HUES48 (cell line): ENCODE measurements around the gene GOLGA6A.
"Not testable (repeated sequence)": the region's sequence is repeated elsewhere in the genome, so short reads cannot be mapped to it uniquely, and the experiment has no call there.

ENCODE experiments used
- H3K27ac ChIP-seq: one replicate; pipeline ENCODE4 v1.7.0; 2013; ENCODE audit warnings: low read depth, low read length, inconsistent platforms
- H3K27me3 ChIP-seq: 2 replicates; pipeline ENCODE4 v1.6.1; 2013; ENCODE audit warnings: mild to moderate bottlenecking, low read length; ENCODE audit not compliant: control insufficient read depth, insufficient read depth
- H3K36me3 ChIP-seq: 2 replicates; pipeline ENCODE4 v1.6.1; 2013; ENCODE audit warnings: low read length; ENCODE audit not compliant: control insufficient read depth, insufficient read depth
- H3K4me1 ChIP-seq: 2 replicates; pipeline ENCODE4 v1.6.1; 2013; ENCODE audit warnings: mild to moderate bottlenecking, low read length; ENCODE audit not compliant: control insufficient read depth, insufficient read depth
- H3K4me3 ChIP-seq: 2 replicates; pipeline ENCODE4 v1.5.1; 2013; ENCODE audit warnings: mild to moderate bottlenecking, low read depth, low read length
- H3K9ac ChIP-seq: 2 replicates; pipeline ENCODE4 v1.6.1; 2013; ENCODE audit warnings: mild to moderate bottlenecking, low read depth, low read length, moderate library complexity
- H3K9me3 ChIP-seq: 2 replicates; pipeline ENCODE4 v1.6.1; 2013; ENCODE audit warnings: low read length; ENCODE audit not compliant: control insufficient read depth, insufficient read depth

Gene GOLGA6A

GRCh38 chr15:74099963-74100733 lies 17.8 kb upstream of the GOLGA6A start:
- not testable (repeated sequence) for H3K9me3 ChIP-seq, H3K4me1 ChIP-seq, H3K9ac ChIP-seq, H3K27me3 ChIP-seq, H3K36me3 ChIP-seq
- peak overlapping the region; percentile 20 for H3K27ac ChIP-seq
- H3K4me3 ChIP-seq: peak overlapping the region; percentile 49

- H3K36me3 ChIP-seq, H3K4me3 ChIP-seq, H3K27ac ChIP-seq, H3K27me3 ChIP-seq, H3K9ac ChIP-seq, H3K9me3 ChIP-seq, H3K4me1 ChIP-seq: not testable (repeated sequence)
Measured at GRCh38 chr15:74096753-74097474, 14.6 kb upstream of the GOLGA6A start.

GRCh38 chr15:74095610-74096009 lies 13.3 kb upstream of the GOLGA6A start:
- not testable (repeated sequence) for H3K27ac ChIP-seq, H3K36me3 ChIP-seq, H3K27me3 ChIP-seq, H3K4me3 ChIP-seq, H3K9me3 ChIP-seq, H3K9ac ChIP-seq, H3K4me1 ChIP-seq

GRCh38 chr15:74094567-74094966 lies 12.2 kb upstream of the GOLGA6A start:
- H3K9ac ChIP-seq, H3K4me1 ChIP-seq: not testable (repeated sequence)

GRCh38 chr15:74075781-74076180 lies 6.6 kb downstream of the GOLGA6A start:
- H3K36me3 ChIP-seq, H3K27ac ChIP-seq, H3K27me3 ChIP-seq, H3K9me3 ChIP-seq, H3K9ac ChIP-seq, H3K4me3 ChIP-seq, H3K4me1 ChIP-seq: not testable (repeated sequence)

More at GRCh38 chr15:74094567-74094966, 12.2 kb upstream of the GOLGA6A start:
- not testable (repeated sequence) for H3K9me3 ChIP-seq, H3K27me3 ChIP-seq, H3K27ac ChIP-seq, H3K36me3 ChIP-seq, H3K4me3 ChIP-seq

- not testable (repeated sequence) for H3K36me3 ChIP-seq, H3K9me3 ChIP-seq, H3K9ac ChIP-seq, H3K27me3 ChIP-seq, H3K4me3 ChIP-seq, H3K4me1 ChIP-seq, H3K27ac ChIP-seq
Measured at GRCh38 chr15:74072614-74073337, 9.6 kb downstream of the GOLGA6A start.

- not testable (repeated sequence) for H3K27me3 ChIP-seq, H3K27ac ChIP-seq, H3K4me1 ChIP-seq, H3K9me3 ChIP-seq, H3K36me3 ChIP-seq, H3K9ac ChIP-seq, H3K4me3 ChIP-seq
Measured at GRCh38 chr15:74072132-74072531, 10.2 kb downstream of the GOLGA6A start.

- H3K4me1 ChIP-seq, H3K27ac ChIP-seq, H3K36me3 ChIP-seq, H3K4me3 ChIP-seq, H3K9me3 ChIP-seq, H3K9ac ChIP-seq, H3K27me3 ChIP-seq: not testable (repeated sequence)
Measured at GRCh38 chr15:74071645-74072044, 10.7 kb downstream of the GOLGA6A start.

GRCh38 chr15:74065684-74066411 lies 16.5 kb downstream of the GOLGA6A start:
- H3K4me1 ChIP-seq, H3K9ac ChIP-seq, H3K4me3 ChIP-seq, H3K27ac ChIP-seq, H3K36me3 ChIP-seq, H3K27me3 ChIP-seq, H3K9me3 ChIP-seq: not testable (repeated sequence)

- H3K36me3 ChIP-seq, H3K4me3 ChIP-seq, H3K4me1 ChIP-seq, H3K27ac ChIP-seq, H3K27me3 ChIP-seq, H3K9ac ChIP-seq, H3K9me3 ChIP-seq: not testable (repeated sequence)
Measured at GRCh38 chr15:74064822-74065221, 17.5 kb downstream of the GOLGA6A start.

GRCh38 chr15:74064183-74064582 lies 18.2 kb downstream of the GOLGA6A start:
- not testable (repeated sequence) for H3K4me1 ChIP-seq, H3K36me3 ChIP-seq, H3K27ac ChIP-seq, H3K27me3 ChIP-seq, H3K9ac ChIP-seq, H3K9me3 ChIP-seq, H3K4me3 ChIP-seq
